IPS-18a (cell line): Measurements from ENCODE around the gene LSM6.

Source experiments
- H3K27ac ChIP-seq: one replicate; pipeline ENCODE4 v1.5.1; 2013; ENCODE audit warnings: low read length
- H3K27me3 ChIP-seq: one replicate; pipeline ENCODE4 v1.6.1; 2013; ENCODE audit warnings: mild to moderate bottlenecking, low read length; ENCODE audit not compliant: control insufficient read depth, insufficient read depth
- H3K36me3 ChIP-seq: one replicate; pipeline ENCODE4 v1.6.1; 2013; ENCODE audit warnings: low read depth, low read length; ENCODE audit not compliant: control insufficient read depth
- H3K4me1 ChIP-seq: one replicate; pipeline ENCODE4 v1.6.1; 2013; ENCODE audit warnings: low read depth, low read length; ENCODE audit not compliant: control insufficient read depth
- H3K4me3 ChIP-seq: one replicate; pipeline ENCODE4 v1.5.1; 2013; ENCODE audit warnings: low read length
- H3K9ac ChIP-seq: one replicate; pipeline ENCODE4 v1.6.1; 2013; ENCODE audit warnings: mild to moderate bottlenecking, low read length, moderate library complexity
- H3K9me3 ChIP-seq: one replicate; pipeline ENCODE4 v1.6.1; 2013; ENCODE audit warnings: low read depth, low read length; ENCODE audit not compliant: control insufficient read depth

The LSM6 gene

DNA sequence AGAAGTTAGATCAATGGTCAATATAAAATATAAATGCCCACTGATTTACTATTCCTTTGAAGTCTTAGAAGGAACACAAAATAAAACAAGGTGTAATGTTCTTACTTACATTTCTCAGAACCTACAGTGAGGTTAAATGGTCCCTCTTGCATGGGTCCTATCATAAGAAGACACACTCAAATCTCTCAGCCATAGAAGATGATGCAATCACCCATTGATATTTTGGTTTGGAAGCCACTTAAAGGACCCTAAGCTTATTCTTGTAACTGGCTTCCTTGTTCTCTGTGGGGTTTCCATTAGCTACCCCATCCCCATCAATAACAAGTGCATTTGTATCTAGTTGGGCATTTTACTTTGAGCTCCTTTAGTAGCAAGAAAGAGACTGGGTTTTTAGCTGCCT is 53.9 kb downstream of the LSM6 start:
- H3K27ac ChIP-seq = no peak overlapping the region
- no peak overlapping the region for H3K9ac ChIP-seq
- H3K27me3 ChIP-seq = no peaks in the 10 kb centered on the region
- H3K9me3 ChIP-seq = no peaks in the 10 kb centered on the region
- no peak overlapping the region for H3K4me3 ChIP-seq
- H3K4me1 ChIP-seq = no peaks in the 10 kb centered on the region
- H3K36me3 ChIP-seq = no peaks in the 10 kb centered on the region

GRCh38 chr4:146232131-146232722 is 56.7 kb downstream of the LSM6 start:
- Histone ChIP-seq H3K4me1 (peaks cover 4% of the 10 kb centered on the region), H3K27me3 (no peaks in the 10 kb centered on the region), H3K4me3 (no peak overlapping the region), H3K9me3 (no peaks in the 10 kb centered on the region), H3K36me3 (no peaks in the 10 kb centered on the region), H3K27ac (no peak overlapping the region), H3K9ac (no peak overlapping the region)

DNA sequence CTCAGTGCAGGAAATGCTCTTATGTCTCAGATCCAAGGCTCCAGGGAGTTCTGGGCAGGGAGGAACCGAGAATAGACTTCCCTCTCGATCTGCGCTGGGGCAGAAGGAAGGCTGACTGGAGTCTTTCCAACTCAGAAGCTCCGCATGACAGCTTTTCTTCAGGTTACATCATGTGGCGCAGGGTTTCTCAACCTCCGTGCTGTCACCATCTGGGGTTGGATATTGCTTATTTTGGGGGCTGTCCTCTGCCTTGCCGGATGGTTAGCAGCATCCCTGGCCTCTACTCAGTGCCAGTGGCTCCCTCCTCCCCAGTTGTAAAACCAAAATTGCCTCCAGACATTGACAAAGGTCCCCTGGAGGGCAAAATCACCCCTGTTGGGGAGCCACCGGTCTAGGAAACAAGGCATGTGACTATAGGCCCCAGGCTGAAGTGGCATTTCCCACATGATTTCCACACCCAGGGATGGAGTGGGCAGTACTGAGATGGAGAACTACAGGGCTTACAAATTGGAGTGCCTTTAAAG is 60.2 kb downstream of the LSM6 start:
- Histone ChIP-seq H3K4me3 (no peak overlapping the region), H3K4me1 (peaks cover 5% of the 10 kb centered on the region), H3K27ac (no peak overlapping the region), H3K9ac (no peak overlapping the region), H3K36me3 (no peaks in the 10 kb centered on the region), H3K9me3 (no peaks in the 10 kb centered on the region), H3K27me3 (no peaks in the 10 kb centered on the region)

GRCh38 chr4:146236216-146236615 is 60.7 kb downstream of the LSM6 start:
- H3K4me3 ChIP-seq = no peak overlapping the region
- no peaks in the 10 kb centered on the region for H3K36me3 ChIP-seq
- H3K9ac ChIP-seq = no peak overlapping the region
- no peaks in the 10 kb centered on the region for H3K27me3 ChIP-seq
- H3K4me1 ChIP-seq = peaks cover 5% of the 10 kb centered on the region
- no peaks in the 10 kb centered on the region for H3K9me3 ChIP-seq
- H3K27ac ChIP-seq = no peak overlapping the region

- H3K27ac ChIP-seq = no peak overlapping the region
- H3K9me3 ChIP-seq = no peaks in the 10 kb centered on the region
- no peak overlapping the region for H3K4me3 ChIP-seq
- no peak overlapping the region for H3K9ac ChIP-seq
- H3K4me1 ChIP-seq = peaks cover 9% of the 10 kb centered on the region
- H3K27me3 ChIP-seq = no peaks in the 10 kb centered on the region
- no peaks in the 10 kb centered on the region for H3K36me3 ChIP-seq
Measured at GRCh38 chr4:146237092-146237491, 61.6 kb downstream of the LSM6 start.

DNA sequence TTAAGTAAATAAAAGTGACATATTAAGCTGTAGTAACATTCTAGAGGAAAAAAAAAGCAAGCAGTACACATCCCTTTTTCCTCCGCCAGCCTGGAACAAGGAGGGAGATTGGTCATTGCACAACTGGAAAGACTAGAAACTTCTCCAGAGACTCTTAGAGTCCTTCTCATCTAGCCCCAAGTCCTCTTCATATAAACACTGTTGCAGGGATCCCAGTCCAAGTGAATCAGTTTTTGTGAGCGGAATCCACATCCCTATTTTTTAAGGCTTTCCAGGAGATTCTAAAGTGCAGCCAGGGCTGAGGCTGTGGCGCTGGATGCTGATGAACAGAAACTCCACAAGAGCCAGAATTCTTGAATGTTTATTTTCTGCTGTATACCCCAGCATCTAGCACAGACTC is 62.6 kb downstream of the LSM6 start:
- Histone ChIP-seq H3K9ac (no peak overlapping the region), H3K36me3 (no peaks in the 10 kb centered on the region), H3K27ac (no peak overlapping the region), H3K4me3 (no peak overlapping the region), H3K27me3 (no peaks in the 10 kb centered on the region), H3K9me3 (no peaks in the 10 kb centered on the region), H3K4me1 (peaks cover 9% of the 10 kb centered on the region)
